Liver (tissue), 3 donors: ENCODE data around the gene REPS2.

Experiments used
- EGR1 ChIP-seq, 2 donors: IDR thresholded peaks; 2 replicates each; pipeline ENCODE4 v1.6.1; 2016 to 2018; ENCODE audit warnings: antibody characterized with exemption in 2 of 2, low read depth in 2 of 2
- FOXA1 ChIP-seq: IDR thresholded peaks from 2 replicates; pipeline ENCODE4 v1.6.1; 2016; ENCODE audit warnings: antibody characterized with exemption
- JUND ChIP-seq, 2 donors: IDR thresholded peaks; 2 replicates each; pipeline ENCODE4 v1.6.1; 2016; ENCODE audit warnings: antibody characterized with exemption in 2 of 2
- NR2F2 ChIP-seq: IDR thresholded peaks from 2 replicates; pipeline ENCODE4 v1.6.1; 2016; ENCODE audit warnings: antibody characterized with exemption
- RXRA ChIP-seq, 2 donors: IDR thresholded peaks; 2 replicates each; pipeline ENCODE4 v1.6.1; 2017 to 2018; ENCODE audit warnings: antibody characterized with exemption in 2 of 2, mild to moderate bottlenecking in 1 of 2
- TAF1 ChIP-seq: conservative IDR thresholded peaks from 2 replicates; pipeline ENCODE4 v1.6.1; 2016; ENCODE audit warnings: antibody characterized with exemption, mild to moderate bottlenecking
- YY1 ChIP-seq: IDR thresholded peaks from 2 replicates; pipeline ENCODE4 v1.6.1; 2016; ENCODE audit warnings: antibody characterized with exemption, mild to moderate bottlenecking
- TF ChIP-seq, protein P1 (sequence below): IDR thresholded peaks from 2 replicates; pipeline ENCODE4 v1.6.1; 2016; ENCODE audit warnings: antibody characterized with exemption
- TF ChIP-seq, protein P2 (sequence below): fragments of 150-350 bp; IDR thresholded peaks from 2 replicates; pipeline ENCODE4 v1.5.1; 2017; ENCODE audit warnings: improper control_type of control experiment, low read depth, low read length; ENCODE audit not compliant: missing input control
- TF ChIP-seq, protein P3 (sequence below): IDR thresholded peaks from 2 replicates; pipeline ENCODE4 v1.6.1; 2016; ENCODE audit warnings: antibody characterized with exemption, mild to moderate bottlenecking
- donor health status: healthy.
- donor health status: healthy.

DNA sequence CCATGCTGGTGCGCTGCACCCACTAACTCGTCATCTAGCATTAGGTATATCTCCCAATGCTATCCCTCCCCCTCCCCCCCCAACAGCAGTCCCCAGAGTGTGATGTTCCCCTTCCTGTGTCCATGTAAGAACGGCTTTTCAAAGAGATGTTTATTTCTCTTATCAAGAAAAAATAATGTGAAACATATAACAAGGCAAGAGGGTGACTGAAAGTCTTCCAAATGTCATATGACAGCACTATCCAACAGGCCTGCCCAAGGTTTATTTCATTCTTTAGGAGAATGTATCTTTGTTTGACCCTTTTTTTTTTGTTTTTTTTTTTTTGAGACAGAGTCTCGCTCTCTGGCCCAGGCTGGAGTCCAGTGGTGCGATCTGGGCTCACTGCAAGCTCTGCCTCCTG lies 29.9 kb upstream of the REPS2 start:
- TF ChIP-seq, protein P1, sequence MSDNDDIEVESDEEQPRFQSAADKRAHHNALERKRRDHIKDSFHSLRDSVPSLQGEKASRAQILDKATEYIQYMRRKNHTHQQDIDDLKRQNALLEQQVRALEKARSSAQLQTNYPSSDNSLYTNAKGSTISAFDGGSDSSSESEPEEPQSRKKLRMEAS: no peak
- TF ChIP-seq JUND (IDR thresholded peaks at IDR 0.05): no peak
- TF ChIP-seq, protein P2, sequence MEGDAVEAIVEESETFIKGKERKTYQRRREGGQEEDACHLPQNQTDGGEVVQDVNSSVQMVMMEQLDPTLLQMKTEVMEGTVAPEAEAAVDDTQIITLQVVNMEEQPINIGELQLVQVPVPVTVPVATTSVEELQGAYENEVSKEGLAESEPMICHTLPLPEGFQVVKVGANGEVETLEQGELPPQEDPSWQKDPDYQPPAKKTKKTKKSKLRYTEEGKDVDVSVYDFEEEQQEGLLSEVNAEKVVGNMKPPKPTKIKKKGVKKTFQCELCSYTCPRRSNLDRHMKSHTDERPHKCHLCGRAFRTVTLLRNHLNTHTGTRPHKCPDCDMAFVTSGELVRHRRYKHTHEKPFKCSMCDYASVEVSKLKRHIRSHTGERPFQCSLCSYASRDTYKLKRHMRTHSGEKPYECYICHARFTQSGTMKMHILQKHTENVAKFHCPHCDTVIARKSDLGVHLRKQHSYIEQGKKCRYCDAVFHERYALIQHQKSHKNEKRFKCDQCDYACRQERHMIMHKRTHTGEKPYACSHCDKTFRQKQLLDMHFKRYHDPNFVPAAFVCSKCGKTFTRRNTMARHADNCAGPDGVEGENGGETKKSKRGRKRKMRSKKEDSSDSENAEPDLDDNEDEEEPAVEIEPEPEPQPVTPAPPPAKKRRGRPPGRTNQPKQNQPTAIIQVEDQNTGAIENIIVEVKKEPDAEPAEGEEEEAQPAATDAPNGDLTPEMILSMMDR: no peak
- no peak for TF ChIP-seq NR2F2
- no peak for TF ChIP-seq TAF1
- TF ChIP-seq YY1: no peak
- TF ChIP-seq, protein P3, sequence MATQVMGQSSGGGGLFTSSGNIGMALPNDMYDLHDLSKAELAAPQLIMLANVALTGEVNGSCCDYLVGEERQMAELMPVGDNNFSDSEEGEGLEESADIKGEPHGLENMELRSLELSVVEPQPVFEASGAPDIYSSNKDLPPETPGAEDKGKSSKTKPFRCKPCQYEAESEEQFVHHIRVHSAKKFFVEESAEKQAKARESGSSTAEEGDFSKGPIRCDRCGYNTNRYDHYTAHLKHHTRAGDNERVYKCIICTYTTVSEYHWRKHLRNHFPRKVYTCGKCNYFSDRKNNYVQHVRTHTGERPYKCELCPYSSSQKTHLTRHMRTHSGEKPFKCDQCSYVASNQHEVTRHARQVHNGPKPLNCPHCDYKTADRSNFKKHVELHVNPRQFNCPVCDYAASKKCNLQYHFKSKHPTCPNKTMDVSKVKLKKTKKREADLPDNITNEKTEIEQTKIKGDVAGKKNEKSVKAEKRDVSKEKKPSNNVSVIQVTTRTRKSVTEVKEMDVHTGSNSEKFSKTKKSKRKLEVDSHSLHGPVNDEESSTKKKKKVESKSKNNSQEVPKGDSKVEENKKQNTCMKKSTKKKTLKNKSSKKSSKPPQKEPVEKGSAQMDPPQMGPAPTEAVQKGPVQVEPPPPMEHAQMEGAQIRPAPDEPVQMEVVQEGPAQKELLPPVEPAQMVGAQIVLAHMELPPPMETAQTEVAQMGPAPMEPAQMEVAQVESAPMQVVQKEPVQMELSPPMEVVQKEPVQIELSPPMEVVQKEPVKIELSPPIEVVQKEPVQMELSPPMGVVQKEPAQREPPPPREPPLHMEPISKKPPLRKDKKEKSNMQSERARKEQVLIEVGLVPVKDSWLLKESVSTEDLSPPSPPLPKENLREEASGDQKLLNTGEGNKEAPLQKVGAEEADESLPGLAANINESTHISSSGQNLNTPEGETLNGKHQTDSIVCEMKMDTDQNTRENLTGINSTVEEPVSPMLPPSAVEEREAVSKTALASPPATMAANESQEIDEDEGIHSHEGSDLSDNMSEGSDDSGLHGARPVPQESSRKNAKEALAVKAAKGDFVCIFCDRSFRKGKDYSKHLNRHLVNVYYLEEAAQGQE: no peak
- no peak for TF ChIP-seq RXRA (IDR thresholded peaks at IDR 0.05)
- no peak for TF ChIP-seq EGR1 (IDR thresholded peaks at IDR 0.05; ENCODE audit: low read depth in 2 of 2)
- no peak for TF ChIP-seq FOXA1
